AG04450 (cell line): Measurements from ENCODE around the gene CYSTM1. TPM values are rescaled to one million over a fixed set of nuclear protein-coding genes. Genes with fewer than 3 reads are reported as not detected.

ENCODE experiments used
- CTCF ChIA-PET: fragments of 300-600, 350-600 bp; formaldehyde crosslinking; extraction: SDS; loops from one replicate; lab custom pipeline; 2022; ENCODE audit warnings: antibody characterized with exemption, inconsistent platforms; lab: Charles Lee
- POLR2A ChIA-PET: fragments of 350-600 bp; formaldehyde crosslinking; extraction: SDS; loops from one replicate; lab custom pipeline; 2021; ENCODE audit warnings: antibody characterized with exemption, inconsistent platforms; lab: Yijun Ruan, JAX
- DNase-seq: peaks from one replicate; pipeline ENCODE4 v3.0.0-alpha.2; 2011; ENCODE audit warnings: low read depth, low spot score
- H3K27ac ChIP-seq: one replicate; pipeline ENCODE4 v1.5.1; 2012; ENCODE audit warnings: low read depth, low read length, control low read depth
- H3K27me3 ChIP-seq: one replicate; pipeline ENCODE4 v1.6.0; 2012; ENCODE audit warnings: low read length; ENCODE audit not compliant: control insufficient read depth, insufficient read depth
- H3K4me3 ChIP-seq: 2 replicates; pipeline ENCODE4 v1.5.1; 2011; ENCODE audit warnings: mild to moderate bottlenecking, low read depth, low read length, control low read depth
- H3K9me3 ChIP-seq: 2 replicates; pipeline ENCODE4 v1.5.1; 2012; ENCODE audit warnings: low read length; ENCODE audit not compliant: control insufficient read depth, insufficient read depth
- CTCF ChIP-seq: IDR thresholded peaks from 2 replicates; pipeline ENCODE4 v1.5.1; 2011; ENCODE audit warnings: low read depth, low read length, control low read depth, inconsistent platforms
- polyA plus RNA-seq: library from polyadenylated mRNA; depleted of rRNA; stranded (reverse); fragments of >200 nt; gene quantifications from 2 replicates; pipeline ENCODE4 v1.2.3, GENCODE V29; 2011

The CYSTM1 gene
- polyA plus RNA-seq, 1 experiment, result 13.1 TPM

- ChIA-PET POLR2A (no interaction called here), CTCF (interaction anchor here (0.7 to 1.7 kb wide), 5 partner anchors 30 to 859 kb away, joined by 3 to 12 read pairs (median 3); partner anchors contain the start of genes HBEGF and PCDHB5)
- no peaks in the 10 kb centered on the region for H3K9me3 ChIP-seq
- no peak overlapping the region for H3K27ac ChIP-seq
- no peak for DNase-seq
- no peaks in the 10 kb centered on the region for H3K27me3 ChIP-seq
- H3K4me3 ChIP-seq, result no peak overlapping the region
- TF ChIP-seq CTCF, result no peak
Measured at GRCh38 chr5:140275837-140276236, 100.8 kb downstream of the CYSTM1 start.

- Histone ChIP-seq H3K27me3 (no peaks in the 10 kb centered on the region), H3K27ac (no peak overlapping the region), H3K9me3 (no peaks in the 10 kb centered on the region), H3K4me3 (no peak overlapping the region)
- ChIA-PET CTCF (interaction anchor here (0.6 to 2.8 kb wide), 6 partner anchors 42 to 121 kb away, joined by 3 to 9 read pairs (median 6); no protein-coding TSS in a partner anchor), POLR2A (no interaction called here)
- no peak for DNase-seq
- TF ChIP-seq CTCF, result no peak
Measured at GRCh38 chr5:140282266-140282665, 107.3 kb downstream of the CYSTM1 start.

- Histone ChIP-seq H3K9me3 (no peaks in the 10 kb centered on the region), H3K27ac (no peak overlapping the region), H3K27me3 (no peaks in the 10 kb centered on the region), H3K4me3 (no peak overlapping the region)
- DNase-seq, result no peak
- POLR2A ChIA-PET, result no interaction called here
- no peak for TF ChIP-seq CTCF
- CTCF ChIA-PET, result interaction anchor here (1.2 to 2.4 kb wide), 3 partner anchors 68 to 89 kb away, joined by 3 to 9 read pairs (median 6); no protein-coding TSS in a partner anchor
Measured at GRCh38 chr5:140284013-140284412, 109.0 kb downstream of the CYSTM1 start.

GRCh38 chr5:140286424-140286823, 111.4 kb downstream of the CYSTM1 start:
- CTCF ChIA-PET, result interaction anchor here (0.5 to 0.7 kb wide), 3 partner anchors 47 to 150 kb away, joined by 3 to 4 read pairs (median 3); no protein-coding TSS in a partner anchor
- no peak overlapping the region for H3K27ac ChIP-seq
- no peak overlapping the region for H3K4me3 ChIP-seq
- no peak for TF ChIP-seq CTCF
- DNase-seq, result no peak
- H3K27me3 ChIP-seq, result no peaks in the 10 kb centered on the region
- POLR2A ChIA-PET, result interaction anchor here (0.7 kb wide), 1 partner anchor 410 kb away, joined by 5 read pairs; no protein-coding TSS in a partner anchor
- no peaks in the 10 kb centered on the region for H3K9me3 ChIP-seq

- no peak for TF ChIP-seq CTCF
- Histone ChIP-seq H3K9me3 (no peaks in the 10 kb centered on the region), H3K27me3 (no peaks in the 10 kb centered on the region), H3K27ac (no peak overlapping the region), H3K4me3 (no peak overlapping the region)
- DNase-seq, result no peak
- CTCF ChIA-PET, result interaction anchor here (1.4 kb wide), 1 partner anchor 64 kb away, joined by 4 read pairs; no protein-coding TSS in a partner anchor
- POLR2A ChIA-PET, result interaction anchor here (0.6 to 0.7 kb wide), 2 partner anchors 23 to 59 kb away, joined by 3 to 5 read pairs; partner anchors contain the start of gene HBEGF
Measured at GRCh38 chr5:140287801-140288521, 113.0 kb downstream of the CYSTM1 start.
